NCI-H2081 (cell line): ENCODE measurements around the gene SLC9A1.
A peak's percentile ranks its signal among the peaks of the same experiment; 100 is the strongest.
"Not testable (repeated sequence)": the region's sequence is repeated elsewhere in the genome, so short reads cannot be mapped to it uniquely, and the experiment has no call there.

Source experiments
- DNase-seq, 2 experiments: peaks; one replicate each; lab custom pipeline; 2025; lab: John Stamatoyannopoulos, UW

SLC9A1 gene

GRCh38 chr1:27132624-27133023 is 22.3 kb downstream of the SLC9A1 start:
- no peak for DNase-seq

- no peak for DNase-seq
Measured at GRCh38 chr1:27132147-27132546, 22.8 kb downstream of the SLC9A1 start.

- DNase-seq, result no peak
Measured at GRCh38 chr1:27130798-27131197, 24.1 kb downstream of the SLC9A1 start.

GRCh38 chr1:27129225-27129624 is 25.7 kb downstream of the SLC9A1 start:
- no peak for DNase-seq

DNA sequence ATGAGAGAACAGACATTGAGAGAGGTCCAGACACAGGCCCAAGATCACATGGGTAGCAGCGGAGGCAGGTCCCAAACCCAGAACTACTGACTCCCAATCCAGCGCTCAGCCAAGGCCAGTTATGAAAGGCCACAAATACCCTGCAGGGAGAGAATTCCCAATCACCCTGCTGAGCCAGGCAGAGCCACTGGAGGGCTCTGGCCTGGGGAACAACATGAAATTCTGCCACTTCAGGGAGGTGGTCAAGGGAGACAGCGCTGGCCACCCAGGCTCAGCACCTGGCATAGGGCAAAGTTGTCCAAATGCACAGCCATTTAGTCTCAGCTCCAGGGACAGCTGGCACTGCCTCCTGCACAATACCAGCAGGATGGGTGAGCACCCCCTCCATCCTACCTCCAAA is 27.5 kb downstream of the SLC9A1 start:
- no peak for DNase-seq

GRCh38 chr1:27126391-27126790 is 28.5 kb downstream of the SLC9A1 start:
- no peak for DNase-seq

GRCh38 chr1:27125125-27125524 is 29.8 kb downstream of the SLC9A1 start:
- DNase-seq, result not testable (repeated sequence)

DNA sequence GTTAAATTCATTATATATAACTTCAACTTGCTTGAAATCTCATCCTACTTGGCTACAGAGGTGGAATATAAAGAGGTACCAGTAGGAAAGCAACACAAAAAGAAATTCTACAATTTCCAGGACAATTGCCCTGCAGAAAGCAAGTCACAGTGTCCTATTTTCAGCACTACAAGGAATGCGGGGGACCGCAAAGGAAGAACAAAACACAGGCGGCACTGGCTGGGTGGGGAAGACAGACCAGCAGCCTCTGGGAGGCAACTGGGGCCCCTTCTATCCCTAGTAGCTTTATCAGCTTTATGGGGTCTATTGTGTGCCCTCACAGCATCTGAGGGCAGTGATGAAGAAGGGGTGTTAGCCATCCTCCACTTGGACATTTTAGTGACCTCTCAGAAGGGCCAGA is 30.5 kb downstream of the SLC9A1 start:
- no peak for DNase-seq

GRCh38 chr1:27122652-27123051 is 32.3 kb downstream of the SLC9A1 start:
- DNase-seq, result no peak

DNA sequence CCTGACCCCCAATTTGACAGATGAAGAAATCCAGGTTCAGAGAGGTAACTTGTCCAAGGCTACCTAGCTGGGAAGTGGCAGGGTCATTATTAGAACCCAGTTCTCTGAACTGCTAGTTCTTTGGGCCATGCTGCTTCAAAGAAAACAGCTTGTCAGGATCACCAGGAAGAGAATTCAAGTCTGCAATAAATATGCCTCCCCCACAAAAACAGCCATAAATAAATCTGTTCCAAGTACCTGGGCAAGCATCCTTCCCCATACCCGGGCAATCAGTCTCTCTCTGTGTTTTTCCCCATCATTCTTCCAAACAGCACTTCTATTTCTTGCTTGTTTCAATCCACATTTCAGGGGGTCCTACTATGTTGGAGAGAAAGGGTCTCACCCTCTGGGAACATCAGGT is 34.1 kb downstream of the SLC9A1 start:
- DNase-seq, result no peak

DNA sequence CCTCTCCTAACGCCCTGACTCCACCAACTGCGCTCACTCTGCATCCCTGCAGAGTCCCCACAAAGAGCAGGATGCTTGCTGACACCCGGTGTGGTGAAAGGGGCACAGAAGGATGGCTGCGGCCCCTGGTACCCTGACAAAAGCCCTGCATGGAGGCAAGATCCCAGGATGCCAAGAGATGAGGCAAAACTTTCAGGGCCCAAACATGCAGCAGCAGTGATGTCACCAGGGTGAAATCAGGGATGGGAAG is 36.6 kb downstream of the SLC9A1 start:
- DNase-seq, result no peak

GRCh38 chr1:27117733-27118439 is 37.0 kb downstream of the SLC9A1 start:
- DNase-seq, result no peak

DNA sequence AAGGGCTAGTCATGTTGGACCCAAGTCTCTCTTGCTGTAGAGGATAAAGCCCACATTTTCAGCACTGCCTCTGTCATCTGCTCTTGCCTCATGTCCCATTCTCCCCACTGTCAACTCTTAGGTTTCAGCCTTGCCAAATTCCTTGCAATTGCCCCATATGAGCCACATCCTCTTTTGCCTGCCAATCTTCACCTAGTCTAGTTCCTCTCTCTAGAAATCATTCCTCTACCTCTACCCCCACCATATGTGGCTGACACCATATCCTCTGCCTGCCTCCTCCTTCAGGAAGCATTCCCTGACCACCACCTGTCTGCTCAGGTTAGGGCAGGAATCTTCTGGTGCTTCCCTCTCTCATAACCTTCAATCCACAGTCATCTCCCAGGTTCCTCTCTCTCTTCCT is 38.2 kb downstream of the SLC9A1 start:
- DNase-seq, result no peak

- DNase-seq, result no peak
Measured at GRCh38 chr1:27116232-27116631, 38.7 kb downstream of the SLC9A1 start.

GRCh38 chr1:27114546-27114945 is 40.4 kb downstream of the SLC9A1 start:
- no peak for DNase-seq

DNA sequence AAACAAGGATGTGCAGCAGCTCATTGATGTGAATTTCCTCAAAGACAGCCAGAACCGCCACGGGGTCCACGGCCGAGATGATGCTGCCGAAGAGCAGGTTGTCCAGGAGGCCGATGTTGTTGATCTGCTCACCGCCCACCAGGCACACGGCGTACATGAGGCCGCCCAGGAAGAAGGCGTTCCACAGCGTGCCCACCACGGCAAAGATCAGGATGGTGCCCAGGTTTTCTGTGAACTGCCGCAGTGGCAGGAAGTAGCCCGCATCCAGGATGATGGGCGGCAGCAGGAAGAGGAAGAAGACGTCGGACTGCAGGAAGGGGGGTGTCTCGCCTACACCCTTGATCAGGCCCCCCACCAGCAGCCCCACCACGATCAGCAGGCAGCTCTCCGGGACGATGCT is 41.1 kb downstream of the SLC9A1 start:
- no peak for DNase-seq

- peak; percentile 41 to 61 for DNase-seq
Measured at GRCh38 chr1:27111626-27112573, 43.0 kb downstream of the SLC9A1 start.

GRCh38 chr1:27109103-27109822 is 45.7 kb downstream of the SLC9A1 start:
- no peak for DNase-seq

DNA sequence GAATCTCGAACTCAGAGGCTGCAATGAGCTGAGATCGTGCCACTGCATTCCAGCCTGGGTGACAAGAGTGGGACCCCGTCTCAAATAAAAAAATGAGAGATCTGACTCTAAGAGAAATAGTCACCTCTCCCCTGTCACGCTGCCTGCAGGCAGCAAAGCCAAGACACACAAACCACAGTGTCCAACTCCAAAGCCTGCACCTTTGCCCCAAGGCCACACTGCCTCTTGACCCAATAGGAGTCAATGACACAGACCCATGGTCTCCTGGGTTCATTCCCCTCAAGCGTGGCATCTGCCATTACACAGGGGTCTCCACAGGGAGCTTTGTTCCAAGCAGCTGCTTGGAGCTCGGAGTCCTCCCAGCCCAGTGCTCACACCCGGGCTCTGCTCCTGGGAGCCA is 46.3 kb downstream of the SLC9A1 start:
- no peak for DNase-seq

DNA sequence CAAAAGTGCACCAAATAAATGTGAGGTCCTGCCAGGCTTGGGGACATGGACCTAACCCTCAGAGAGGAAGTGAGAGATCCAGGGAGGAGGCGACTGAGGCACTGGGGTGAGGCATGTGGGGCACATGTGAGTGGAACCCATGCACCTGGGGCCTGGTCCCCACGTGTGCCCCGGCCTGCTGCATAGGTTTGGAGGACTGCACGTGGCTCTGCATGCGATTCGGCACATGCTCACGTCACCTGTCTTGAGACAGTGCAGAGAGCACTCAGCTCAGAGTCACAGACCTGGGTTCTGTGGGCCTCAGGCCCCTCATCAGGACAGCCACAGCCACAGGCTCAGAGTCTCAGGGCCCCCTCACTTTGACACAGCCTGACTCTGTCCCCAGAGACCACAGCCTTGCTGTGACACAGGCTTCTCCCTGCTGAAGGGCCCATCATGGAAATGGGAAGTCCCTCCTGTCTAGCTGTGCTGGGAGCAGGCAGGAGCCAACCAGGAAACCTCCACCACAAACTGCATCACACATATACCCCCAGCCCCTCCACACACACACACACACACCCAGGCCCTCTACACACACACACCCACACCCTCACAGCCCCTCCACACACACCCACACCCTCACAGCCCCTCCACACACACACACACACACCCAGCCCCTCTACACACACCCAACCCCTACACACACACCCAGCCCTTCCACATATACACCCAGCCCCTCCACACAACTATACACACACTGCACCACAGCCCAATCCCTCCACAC is 48.2 kb downstream of the SLC9A1 start:
- DNase-seq, result no peak

GRCh38 chr1:27105018-27105417 is 49.9 kb downstream of the SLC9A1 start:
- no peak for DNase-seq

- no peak for DNase-seq
Measured at GRCh38 chr1:27103498-27103897, 51.4 kb downstream of the SLC9A1 start.
